ENCODE data around the gene CELF2.

DNA sequence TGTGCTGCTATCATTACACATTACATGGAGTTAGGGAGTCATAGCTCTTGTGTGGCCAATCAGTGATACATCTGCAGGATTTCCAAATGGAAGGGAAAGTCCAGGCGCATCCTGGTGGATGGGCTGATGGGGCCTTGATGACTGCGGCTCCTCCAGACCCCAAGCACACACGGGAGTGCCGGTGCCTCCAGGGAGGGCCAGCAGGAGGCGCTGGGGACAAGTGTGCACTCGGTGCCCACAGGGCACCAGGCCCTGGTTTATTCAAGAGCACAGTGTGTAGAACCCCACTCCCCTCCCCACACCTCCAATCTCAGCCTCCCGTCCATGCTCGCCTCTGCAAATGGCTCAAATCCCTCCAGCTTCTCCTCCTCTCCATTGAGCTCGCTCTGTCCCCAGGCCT, 349.8 kb downstream of the CELF2 start:
- TF ChIP-seq, protein P1, sequence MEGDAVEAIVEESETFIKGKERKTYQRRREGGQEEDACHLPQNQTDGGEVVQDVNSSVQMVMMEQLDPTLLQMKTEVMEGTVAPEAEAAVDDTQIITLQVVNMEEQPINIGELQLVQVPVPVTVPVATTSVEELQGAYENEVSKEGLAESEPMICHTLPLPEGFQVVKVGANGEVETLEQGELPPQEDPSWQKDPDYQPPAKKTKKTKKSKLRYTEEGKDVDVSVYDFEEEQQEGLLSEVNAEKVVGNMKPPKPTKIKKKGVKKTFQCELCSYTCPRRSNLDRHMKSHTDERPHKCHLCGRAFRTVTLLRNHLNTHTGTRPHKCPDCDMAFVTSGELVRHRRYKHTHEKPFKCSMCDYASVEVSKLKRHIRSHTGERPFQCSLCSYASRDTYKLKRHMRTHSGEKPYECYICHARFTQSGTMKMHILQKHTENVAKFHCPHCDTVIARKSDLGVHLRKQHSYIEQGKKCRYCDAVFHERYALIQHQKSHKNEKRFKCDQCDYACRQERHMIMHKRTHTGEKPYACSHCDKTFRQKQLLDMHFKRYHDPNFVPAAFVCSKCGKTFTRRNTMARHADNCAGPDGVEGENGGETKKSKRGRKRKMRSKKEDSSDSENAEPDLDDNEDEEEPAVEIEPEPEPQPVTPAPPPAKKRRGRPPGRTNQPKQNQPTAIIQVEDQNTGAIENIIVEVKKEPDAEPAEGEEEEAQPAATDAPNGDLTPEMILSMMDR (IDR thresholded peaks at IDR 0.05; ENCODE audit: low read depth, low read length): no peak
- TF ChIP-seq MYC (IDR thresholded peaks at IDR 0.05; ENCODE audit: low read depth, low read length): no peak
- TF ChIP-seq, protein P2, sequence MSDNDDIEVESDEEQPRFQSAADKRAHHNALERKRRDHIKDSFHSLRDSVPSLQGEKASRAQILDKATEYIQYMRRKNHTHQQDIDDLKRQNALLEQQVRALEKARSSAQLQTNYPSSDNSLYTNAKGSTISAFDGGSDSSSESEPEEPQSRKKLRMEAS (IDR thresholded peaks at IDR 0.05; ENCODE audit: low read depth, low read length): no peak

Data from NB4 (cell line).